ENCODE results near the gene ASB1.

Gene ASB1

DNA sequence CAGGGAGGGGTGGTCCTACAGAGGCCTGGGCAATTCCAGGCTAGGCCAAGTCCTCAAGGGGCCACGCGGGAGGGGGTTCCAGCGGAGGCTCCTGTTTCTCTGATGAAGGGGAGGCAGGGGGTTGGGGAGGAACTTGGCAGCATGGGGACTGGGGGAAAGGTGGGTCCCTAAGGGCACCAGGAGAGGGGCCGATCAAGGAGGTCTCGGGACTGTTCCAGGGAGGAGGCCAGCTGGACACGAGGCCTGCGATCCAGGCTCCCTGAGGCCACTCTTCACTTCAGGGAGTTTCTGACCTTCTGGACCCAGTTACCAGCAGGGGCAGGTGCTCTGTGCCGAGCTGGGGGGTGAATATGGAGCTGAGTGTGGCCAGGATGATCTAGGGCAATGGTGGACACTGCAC is 71.5 kb downstream of the ASB1 start:
- no peak for DNase-seq

DNA sequence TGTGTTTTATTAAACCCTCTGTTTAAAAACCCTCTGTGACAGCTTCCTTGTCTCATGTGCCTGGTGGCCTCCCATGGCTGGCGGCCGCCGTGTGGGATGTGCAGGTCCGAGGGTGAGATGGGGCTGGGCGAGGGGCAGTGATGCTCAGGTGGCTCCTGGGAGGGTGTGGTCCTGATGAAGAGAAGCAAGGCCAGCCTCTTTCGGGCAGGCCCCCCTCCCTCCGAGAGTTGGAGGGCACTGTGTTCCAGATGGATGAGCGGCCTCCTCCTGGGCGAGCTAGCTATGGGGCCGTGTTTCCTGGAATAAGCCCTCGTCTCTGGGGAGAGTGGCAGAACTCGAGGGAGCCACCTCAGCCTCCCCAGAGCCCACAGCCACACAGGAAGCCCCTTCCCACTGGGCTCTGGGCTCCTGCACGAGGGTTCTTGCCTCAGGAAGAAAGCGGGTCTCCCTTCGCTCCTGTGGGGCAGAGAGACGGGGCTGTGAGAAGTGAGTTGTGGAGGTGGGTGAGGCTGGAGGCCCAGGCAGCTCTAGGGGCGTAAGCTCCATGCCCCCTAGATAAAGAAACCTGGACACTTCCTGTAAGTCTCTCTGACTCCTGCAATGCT is 72.1 kb downstream of the ASB1 start:
- no peak for DNase-seq

DNA sequence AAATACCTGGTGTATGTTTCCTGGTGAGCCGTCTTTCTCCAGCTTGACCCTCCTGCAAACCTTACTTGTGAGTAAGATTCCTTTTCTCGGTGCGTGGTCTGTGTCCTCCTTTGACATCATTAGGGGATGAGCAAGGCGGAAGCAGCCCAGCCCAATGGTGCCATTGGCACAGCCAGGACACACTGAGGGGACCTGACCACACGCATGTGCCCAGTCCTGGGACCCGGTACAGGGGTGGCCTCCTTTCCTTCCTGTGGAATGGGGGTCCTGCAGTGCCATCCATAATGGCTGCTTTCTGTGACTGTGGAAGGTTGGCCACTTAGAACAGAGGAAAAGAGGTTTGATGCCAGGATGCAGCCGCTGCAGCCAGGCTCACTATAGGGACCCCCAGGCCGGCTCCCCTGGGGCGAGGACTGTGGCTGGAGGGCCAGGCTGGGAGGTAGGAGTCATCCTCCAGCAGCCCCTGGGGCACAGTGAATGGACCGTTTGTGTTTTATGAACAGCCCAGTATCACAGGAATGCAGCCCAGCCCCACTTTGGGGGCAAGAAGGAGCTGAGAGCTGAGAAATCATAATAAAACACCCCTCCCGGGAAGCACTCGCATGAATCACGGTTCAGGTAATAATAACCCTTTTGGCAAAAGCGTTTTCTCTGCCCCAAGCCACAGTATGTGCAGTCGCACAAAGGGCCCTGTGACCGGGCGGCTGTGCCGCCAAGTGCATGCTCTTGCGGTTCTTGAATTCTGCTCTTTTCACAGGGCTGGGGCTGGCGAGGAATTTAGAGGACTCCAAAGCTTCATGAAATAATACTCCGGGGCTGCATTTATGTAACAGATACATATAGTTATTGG is 73.2 kb downstream of the ASB1 start:
- DNase-seq: no peak

DNA sequence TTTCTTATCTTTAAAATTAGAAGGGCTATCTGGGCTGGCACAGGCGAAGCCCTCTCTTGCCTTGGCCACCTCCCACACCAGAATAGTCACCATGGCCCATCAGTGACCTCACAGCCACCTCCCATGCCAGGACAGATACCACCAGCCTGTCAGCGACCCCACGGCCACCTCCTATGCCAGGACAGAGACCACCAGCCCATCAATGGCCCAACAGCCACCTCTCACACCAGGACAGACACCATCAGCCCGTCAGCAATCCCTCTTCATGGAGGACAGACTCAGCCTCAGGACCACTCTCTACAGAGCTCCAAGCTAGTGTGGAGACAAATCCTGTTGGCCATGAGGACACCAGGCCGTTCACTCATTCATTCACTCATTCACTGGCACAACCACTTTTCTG is 74.6 kb downstream of the ASB1 start:
- no peak for DNase-seq

Measured in activated CD4-positive, CD25-positive, alpha-beta regulatory T cell (primary cell).